ENCODE data around the gene CBFA2T2. TPM values are rescaled to one million over a fixed set of nuclear protein-coding genes. Genes with fewer than 3 reads are reported as not detected.

CBFA2T2 gene
- total and polyA plus RNA-seq, 2 donors (not counting 1 experiment from before 2014, with no cell fraction given) = 26.9 to 30.0 TPM

- H3K4me1 Mint-ChIP-seq = peaks cover 42% of the 10 kb centered on the region
- no peaks in the 10 kb centered on the region for H3K36me3 ChIP-seq (replicated peaks in 1 of 2; ENCODE audit: control extremely low read depth in 1 of 2, control insufficient read depth in 1 of 2, extremely low read depth in 1 of 2, insufficient read depth in 2 of 2, low read length in 1 of 2)
- no peaks in the 10 kb centered on the region for H3K27me3 Mint-ChIP-seq
- ATAC-seq (ENCODE audit: low read depth) (no peak), DNase-seq (no peak)
- intact Hi-C loops (cut with micrococcal nuclease) = no loop called here
- H3K27me3 ChIP-seq (replicated peaks in 1 of 4; ENCODE audit: control extremely low read depth in 1 of 4, control insufficient read depth in 3 of 4, insufficient read depth in 4 of 4, low read length in 3 of 4) = no peaks in the 10 kb centered on the region
- TF ChIP-seq CTCF (IDR thresholded peaks at IDR 0.05) (no peak), EZH2 (IDR thresholded peaks at IDR 0.05; ENCODE audit: borderline replicate concordance, insufficient read depth, low read depth, low read length, poor library complexity, severe bottlenecking) (no peak)
- no peak overlapping the region for H3K27ac Mint-ChIP-seq
- H3K4me1 ChIP-seq (ENCODE audit: control insufficient read depth in 2 of 2, insufficient read depth in 2 of 2, low read length in 2 of 2) = peaks cover 34 to 39% of the 10 kb centered on the region in 2 donors
- ChIA-PET CTCF (interaction anchor here (1.7 kb wide), 1 partner anchor 8 kb away, joined by 5 read pairs; no protein-coding TSS in a partner anchor), POLR2A (interaction anchor here (1.0 kb wide), 1 partner anchor 8 kb away, joined by 5 read pairs; no protein-coding TSS in a partner anchor)
- no peak overlapping the region for H3K27ac ChIP-seq (ENCODE audit: low read length in 2 of 2)
- H3K79me2 ChIP-seq (ENCODE audit: control insufficient read depth, insufficient read depth, low read length) = peaks cover 3% of the 10 kb centered on the region
- no peak overlapping the region for H3K9ac ChIP-seq (ENCODE audit: low read length)
- H3K4me2 ChIP-seq (replicated peaks; ENCODE audit: low read depth, low read length, poor library complexity, severe bottlenecking) = no peak overlapping the region
- no peaks in the 10 kb centered on the region for H3K9me3 Mint-ChIP-seq (ENCODE audit: insufficient read depth)
- H3K4me3 Mint-ChIP-seq = no peak overlapping the region
- WGBS (ENCODE audit: insufficient coverage) = 98% methylated on average over 27 of the region's 31 CpGs
- no peak overlapping the region for H3K4me3 ChIP-seq (ENCODE audit: control extremely low read depth in 1 of 5, extremely low read depth in 1 of 5, insufficient read depth in 1 of 5, low read depth in 2 of 5, low read length in 4 of 5)
- H3K9me3 ChIP-seq (ENCODE audit: control extremely low read depth in 1 of 3, control insufficient read depth in 2 of 3, insufficient read depth in 1 of 3, low read length in 2 of 3) = no peaks in the 10 kb centered on the region
- H2AFZ ChIP-seq (ENCODE audit: insufficient read depth, low read depth, low read length, poor library complexity, severe bottlenecking) = no peak overlapping the region
- H4K20me1 ChIP-seq (ENCODE audit: control insufficient read depth, insufficient read depth, low read length, poor library complexity, severe bottlenecking) = no peaks in the 10 kb centered on the region
Observed at GRCh38 chr20:33676652-33677645, 187.1 kb downstream of the CBFA2T2 start.

Measured in B cell (primary cell).